Keratinocyte (primary cell): ENCODE measurements around the gene HERC5.

Source experiments
- CTCF ChIP-seq, 3 experiments: IDR thresholded peaks in 1 of 3; conservative IDR thresholded peaks in 1 of 3; optimal IDR thresholded peaks in 1 of 3; 2 replicates in 2 of 3; 3 replicates in 1 of 3; pipeline versions ENCODE3 to v1.5.1; 2011; ENCODE audit warnings: low read length in 3 of 3, mild to moderate bottlenecking in 3 of 3, moderate library complexity in 2 of 3, control low read depth in 1 of 3, inconsistent platforms in 1 of 3; ENCODE audit not compliant: insufficient read depth in 2 of 3; ENCODE audit errors: extremely low read depth in 1 of 3
- EZH2 ChIP-seq: IDR thresholded peaks from one replicate; pipeline ENCODE4 v1.6.1; 2012; ENCODE audit warnings: inconsistent platforms, mild to moderate bottlenecking, low read length, moderate library complexity

DNA sequence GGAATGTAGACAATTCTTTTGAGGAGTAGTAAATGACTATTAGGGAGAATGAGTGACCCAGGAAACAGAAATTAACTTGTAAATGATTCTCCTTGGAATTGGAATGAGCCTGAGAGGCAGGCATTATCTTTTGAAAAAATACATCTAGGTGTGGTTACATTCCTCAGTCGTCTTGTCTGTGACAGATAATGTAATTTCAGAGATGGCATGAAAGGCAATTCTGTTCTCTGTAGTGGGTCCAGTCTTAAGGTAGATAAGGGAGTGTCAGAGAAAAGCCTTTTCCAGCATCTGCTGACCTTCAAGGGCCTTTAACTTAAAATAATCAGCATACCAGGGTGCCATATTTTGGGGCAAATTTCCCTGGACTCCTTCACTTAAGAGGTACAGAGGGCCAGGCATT is 43.1 kb upstream of the HERC5 start:
- no peak for TF ChIP-seq CTCF (optimal IDR thresholded peaks at IDR 0.05 in 1 of 3, IDR thresholded peaks at IDR 0.05 in 1 of 3, conservative IDR thresholded peaks at IDR 0.05 in 1 of 3; ENCODE audit: extremely low read depth in 1 of 3, insufficient read depth in 2 of 3, low read length in 3 of 3)
- TF ChIP-seq EZH2 = no peak
